K562 (cell line): Measurements from ENCODE around the gene HOXB3. TPM values are rescaled to one million over a fixed set of nuclear protein-coding genes. Genes with fewer than 3 reads are reported as not detected.

Experiments used
- BHLHE40 ChIP-seq: IDR thresholded peaks from 2 replicates; pipeline ENCODE4 v1.6.1; 2011; ENCODE audit warnings: low read length, improper control_type of control experiment
- CCNT2 ChIP-seq: IDR thresholded peaks from 2 replicates; pipeline ENCODE4 v1.6.1; 2011; ENCODE audit warnings: borderline replicate concordance, low read depth, mild to moderate bottlenecking, moderate library complexity, mixed read lengths, low read length; ENCODE audit not compliant: insufficient read length; ENCODE audit errors: extremely low read depth
- CTBP1 ChIP-seq: fragments of 450-650 bp; IDR thresholded peaks from 2 replicates; pipeline ENCODE4 v1.6.1; 2016; ENCODE audit warnings: borderline replicate concordance
- MTA3 ChIP-seq: fragments of 450-650 bp; formaldehyde crosslinking; IDR thresholded peaks from 2 replicates; pipeline ENCODE4 v1.6.1; 2017; ENCODE audit warnings: mild to moderate bottlenecking, borderline replicate concordance
- NFXL1 ChIP-seq: fragments of 450-650 bp; formaldehyde crosslinking; IDR thresholded peaks from 2 replicates; pipeline ENCODE4 v1.4.0; 2021; ENCODE audit warnings: mild to moderate bottlenecking
- NONO ChIP-seq, 2 experiments: fragments of 200-400 bp in 1 of 2; fragments of 450-650 bp in 1 of 2; formaldehyde crosslinking in 1 of 2; IDR thresholded peaks; 2 replicates each; pipeline ENCODE4 v1.6.1; 2017; ENCODE audit warnings: low read depth in 2 of 2, mild to moderate bottlenecking in 2 of 2, moderate library complexity in 2 of 2, low read length in 1 of 2
- RBBP5 ChIP-seq: fragments of 200-600 bp; sonication (generic); IDR thresholded peaks from 2 replicates; pipeline ENCODE4 v1.6.1; 2012; ENCODE audit warnings: borderline replicate concordance, mild to moderate bottlenecking, low read length, control low read depth, inconsistent platforms; ENCODE audit not compliant: insufficient read depth, poor library complexity, severe bottlenecking
- ZBTB1 ChIP-seq: sonication (generic); formaldehyde crosslinking; IDR thresholded peaks from 2 replicates; pipeline ENCODE4 v1.8.1; 2023; ENCODE audit warnings: missing genetic modification reagents, low read depth, mild to moderate bottlenecking, borderline replicate concordance
- ZNF511 ChIP-seq: sonication (generic); formaldehyde crosslinking; IDR thresholded peaks from 2 replicates; pipeline ENCODE4 v1.8.0; 2022; ENCODE audit warnings: mild to moderate bottlenecking, missing genetic modification reagents
- ZNF699 ChIP-seq: fragments of 250-450 bp; sonication (Bioruptor Pico); IDR thresholded peaks from 2 replicates; pipeline ENCODE4 v1.8.0; 2021; ENCODE audit warnings: mild to moderate bottlenecking, moderate library complexity; ENCODE audit not compliant: insufficient replicate concordance
- polyA plus RNA-seq, 8 experiments: library from polyadenylated mRNA; depleted of rRNA in 4 of 8; stranded (reverse) in 5 of 8; unstranded in 3 of 8; fragments of >200 nt; fragmentation: Nextera tagmentation in 2 of 8; fragmentation: Illumina TruSeq in 1 of 8; extraction: Ambion mirVana in 2 of 8; extraction: Trizol in 1 of 8; gene quantifications; 2 replicates each; pipeline versions ENCODE4 v1.2.1 to v1.2.3, GENCODE V29; 2011 to 2014; ENCODE audit warnings: inconsistent platforms in 1 of 8, missing spikeins in 1 of 8
- total RNA-seq, 7 experiments: library from RNA; depleted of rRNA in 6 of 7; stranded (reverse); fragments of >200 nt in 6 of 7; fragmentation: Illumina TruSeq in 2 of 7; extraction: Trizol in 2 of 7; gene quantifications; 2 replicates each; pipeline versions ENCODE4 v1.2.1 to v1.2.3, GENCODE V29; 2011 to 2021; ENCODE audit warnings: low replicate concordance in 1 of 7
- TF ChIP-seq, protein P1 (sequence below): sonication (generic); formaldehyde crosslinking; IDR thresholded peaks from 2 replicates; pipeline ENCODE4 v1.8.0; 2023; ENCODE audit warnings: mild to moderate bottlenecking, missing genetic modification reagents
- TF ChIP-seq, protein P2 (sequence below): fragments of 450-650 bp; formaldehyde crosslinking; IDR thresholded peaks from 2 replicates; pipeline ENCODE4 v1.4.0; 2020; ENCODE audit warnings: mild to moderate bottlenecking, moderate library complexity
- TF ChIP-seq, protein P3 (sequence below): sonication (generic); formaldehyde crosslinking; IDR thresholded peaks from 2 replicates; pipeline ENCODE4 v1.8.1; 2023; ENCODE audit warnings: mild to moderate bottlenecking, missing genetic modification reagents, moderate library complexity
- TF ChIP-seq, protein P4 (sequence below): fragments of 250-450 bp; sonication (Bioruptor Pico); IDR thresholded peaks from 2 replicates; pipeline ENCODE4 v1.4.0; 2020; ENCODE audit warnings: mild to moderate bottlenecking, moderate library complexity, borderline replicate concordance

Gene HOXB3
- total and polyA plus RNA-seq, 9 of the 15 experiments (the other 6 are each of a cell fraction or from before 2014, with no cell fraction given): 2.4 to 41.3 (median 20.2) TPM

GRCh38 chr17:48636177-48637018 lies 46.4 kb upstream of the HOXB3 start (continued):
- TF ChIP-seq CCNT2 (peak; percentile 67), CTBP1 (peak; percentile 60; the same call in 1 of the 2 replicates), ZNF511 (CRISPR knock-in tag) (0 out of 2 replicates have a peak, but pooled peaks have one; percentile 31), BHLHE40 (peak; percentile 56), MTA3 (0 out of 2 replicates have a peak, but pooled peaks have one; percentile 59), NFXL1 (CRISPR knock-in tag) (no peak), ZNF699 (CRISPR knock-in tag) (no peak), NONO (IDR thresholded peaks at IDR 0.05; ENCODE audit: low read depth in 2 of 2, low read length in 1 of 2) (0 out of 4 replicates have a peak, but pooled peaks of 1 of the 2 experiments have one; percentile 35), RBBP5 (peak; percentile 75), ZBTB1 (no peak)
- TF ChIP-seq, protein P1, sequence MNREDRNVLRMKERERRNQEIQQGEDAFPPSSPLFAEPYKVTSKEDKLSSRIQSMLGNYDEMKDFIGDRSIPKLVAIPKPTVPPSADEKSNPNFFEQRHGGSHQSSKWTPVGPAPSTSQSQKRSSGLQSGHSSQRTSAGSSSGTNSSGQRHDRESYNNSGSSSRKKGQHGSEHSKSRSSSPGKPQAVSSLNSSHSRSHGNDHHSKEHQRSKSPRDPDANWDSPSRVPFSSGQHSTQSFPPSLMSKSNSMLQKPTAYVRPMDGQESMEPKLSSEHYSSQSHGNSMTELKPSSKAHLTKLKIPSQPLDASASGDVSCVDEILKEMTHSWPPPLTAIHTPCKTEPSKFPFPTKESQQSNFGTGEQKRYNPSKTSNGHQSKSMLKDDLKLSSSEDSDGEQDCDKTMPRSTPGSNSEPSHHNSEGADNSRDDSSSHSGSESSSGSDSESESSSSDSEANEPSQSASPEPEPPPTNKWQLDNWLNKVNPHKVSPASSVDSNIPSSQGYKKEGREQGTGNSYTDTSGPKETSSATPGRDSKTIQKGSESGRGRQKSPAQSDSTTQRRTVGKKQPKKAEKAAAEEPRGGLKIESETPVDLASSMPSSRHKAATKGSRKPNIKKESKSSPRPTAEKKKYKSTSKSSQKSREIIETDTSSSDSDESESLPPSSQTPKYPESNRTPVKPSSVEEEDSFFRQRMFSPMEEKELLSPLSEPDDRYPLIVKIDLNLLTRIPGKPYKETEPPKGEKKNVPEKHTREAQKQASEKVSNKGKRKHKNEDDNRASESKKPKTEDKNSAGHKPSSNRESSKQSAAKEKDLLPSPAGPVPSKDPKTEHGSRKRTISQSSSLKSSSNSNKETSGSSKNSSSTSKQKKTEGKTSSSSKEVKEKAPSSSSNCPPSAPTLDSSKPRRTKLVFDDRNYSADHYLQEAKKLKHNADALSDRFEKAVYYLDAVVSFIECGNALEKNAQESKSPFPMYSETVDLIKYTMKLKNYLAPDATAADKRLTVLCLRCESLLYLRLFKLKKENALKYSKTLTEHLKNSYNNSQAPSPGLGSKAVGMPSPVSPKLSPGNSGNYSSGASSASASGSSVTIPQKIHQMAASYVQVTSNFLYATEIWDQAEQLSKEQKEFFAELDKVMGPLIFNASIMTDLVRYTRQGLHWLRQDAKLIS: peak; percentile 55; the same call in 1 of the 2 replicates
- TF ChIP-seq, protein P2, sequence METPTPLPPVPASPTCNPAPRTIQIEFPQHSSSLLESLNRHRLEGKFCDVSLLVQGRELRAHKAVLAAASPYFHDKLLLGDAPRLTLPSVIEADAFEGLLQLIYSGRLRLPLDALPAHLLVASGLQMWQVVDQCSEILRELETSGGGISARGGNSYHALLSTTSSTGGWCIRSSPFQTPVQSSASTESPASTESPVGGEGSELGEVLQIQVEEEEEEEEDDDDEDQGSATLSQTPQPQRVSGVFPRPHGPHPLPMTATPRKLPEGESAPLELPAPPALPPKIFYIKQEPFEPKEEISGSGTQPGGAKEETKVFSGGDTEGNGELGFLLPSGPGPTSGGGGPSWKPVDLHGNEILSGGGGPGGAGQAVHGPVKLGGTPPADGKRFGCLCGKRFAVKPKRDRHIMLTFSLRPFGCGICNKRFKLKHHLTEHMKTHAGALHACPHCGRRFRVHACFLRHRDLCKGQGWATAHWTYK (CRISPR knock-in tag): no peak
- TF ChIP-seq, protein P3, sequence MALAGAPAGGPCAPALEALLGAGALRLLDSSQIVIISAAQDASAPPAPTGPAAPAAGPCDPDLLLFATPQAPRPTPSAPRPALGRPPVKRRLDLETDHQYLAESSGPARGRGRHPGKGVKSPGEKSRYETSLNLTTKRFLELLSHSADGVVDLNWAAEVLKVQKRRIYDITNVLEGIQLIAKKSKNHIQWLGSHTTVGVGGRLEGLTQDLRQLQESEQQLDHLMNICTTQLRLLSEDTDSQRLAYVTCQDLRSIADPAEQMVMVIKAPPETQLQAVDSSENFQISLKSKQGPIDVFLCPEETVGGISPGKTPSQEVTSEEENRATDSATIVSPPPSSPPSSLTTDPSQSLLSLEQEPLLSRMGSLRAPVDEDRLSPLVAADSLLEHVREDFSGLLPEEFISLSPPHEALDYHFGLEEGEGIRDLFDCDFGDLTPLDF (CRISPR knock-in tag): no peak
- TF ChIP-seq, protein P4, sequence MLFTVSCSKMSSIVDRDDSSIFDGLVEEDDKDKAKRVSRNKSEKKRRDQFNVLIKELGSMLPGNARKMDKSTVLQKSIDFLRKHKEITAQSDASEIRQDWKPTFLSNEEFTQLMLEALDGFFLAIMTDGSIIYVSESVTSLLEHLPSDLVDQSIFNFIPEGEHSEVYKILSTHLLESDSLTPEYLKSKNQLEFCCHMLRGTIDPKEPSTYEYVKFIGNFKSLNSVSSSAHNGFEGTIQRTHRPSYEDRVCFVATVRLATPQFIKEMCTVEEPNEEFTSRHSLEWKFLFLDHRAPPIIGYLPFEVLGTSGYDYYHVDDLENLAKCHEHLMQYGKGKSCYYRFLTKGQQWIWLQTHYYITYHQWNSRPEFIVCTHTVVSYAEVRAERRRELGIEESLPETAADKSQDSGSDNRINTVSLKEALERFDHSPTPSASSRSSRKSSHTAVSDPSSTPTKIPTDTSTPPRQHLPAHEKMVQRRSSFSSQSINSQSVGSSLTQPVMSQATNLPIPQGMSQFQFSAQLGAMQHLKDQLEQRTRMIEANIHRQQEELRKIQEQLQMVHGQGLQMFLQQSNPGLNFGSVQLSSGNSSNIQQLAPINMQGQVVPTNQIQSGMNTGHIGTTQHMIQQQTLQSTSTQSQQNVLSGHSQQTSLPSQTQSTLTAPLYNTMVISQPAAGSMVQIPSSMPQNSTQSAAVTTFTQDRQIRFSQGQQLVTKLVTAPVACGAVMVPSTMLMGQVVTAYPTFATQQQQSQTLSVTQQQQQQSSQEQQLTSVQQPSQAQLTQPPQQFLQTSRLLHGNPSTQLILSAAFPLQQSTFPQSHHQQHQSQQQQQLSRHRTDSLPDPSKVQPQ: no peak
